ENCODE measurements around the gene RGS6.

The RGS6 gene

DNA sequence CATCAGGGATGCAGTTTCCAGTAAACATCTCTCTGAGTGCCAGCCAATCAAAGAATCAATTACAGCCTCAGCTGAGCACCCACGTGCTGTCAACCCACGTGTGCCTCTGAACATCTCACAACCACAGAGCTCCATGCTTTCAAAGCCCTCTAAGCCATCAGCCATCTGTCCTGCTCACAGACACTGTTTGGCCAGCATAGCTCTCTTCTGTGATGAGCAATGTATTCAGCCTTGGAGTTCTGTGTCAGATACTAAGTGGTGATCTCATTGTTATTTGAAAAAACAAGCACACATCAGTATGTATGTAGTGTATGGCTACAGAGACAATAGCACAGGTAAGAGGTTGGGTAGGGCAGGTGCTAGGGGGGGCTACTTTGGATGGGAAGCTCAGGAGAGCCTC is 94.3 kb downstream of the RGS6 start:
- no peak overlapping the region for H3K27ac ChIP-seq (ENCODE audit: low read depth, low read length)
- no peaks in the 10 kb centered on the region for H3K79me1 ChIP-seq (ENCODE audit: low read length)
- no peak overlapping the region for H4K8ac ChIP-seq (ENCODE audit: low read depth, low read length)
- no peak overlapping the region for H2AFZ ChIP-seq (ENCODE audit: insufficient read depth, low read length, poor library complexity)
- no peak overlapping the region for H2AK5ac ChIP-seq (ENCODE audit: low read length)
- no peaks in the 10 kb centered on the region for H3K27me3 ChIP-seq (ENCODE audit: insufficient read depth, low read length)
- H3K23ac ChIP-seq (ENCODE audit: low read length): no peak overlapping the region
- H3K79me2 ChIP-seq (ENCODE audit: control insufficient read depth, insufficient read depth, low read length, poor library complexity): no peaks in the 10 kb centered on the region
- no peaks in the 10 kb centered on the region for H3K9me3 ChIP-seq (ENCODE audit: insufficient read depth, low read depth, low read length)
- no peak overlapping the region for H2BK12ac ChIP-seq (ENCODE audit: low read length)
- H3K4me2 ChIP-seq (ENCODE audit: low read length): no peak overlapping the region
- H2BK5ac ChIP-seq (ENCODE audit: low read depth, low read length, poor library complexity): no peak overlapping the region
- H3K18ac ChIP-seq (ENCODE audit: low read length): no peak overlapping the region
- no peak overlapping the region for H3K4me3 ChIP-seq (ENCODE audit: low read depth, low read length)
- no CpG with 5 or more reads among the region's 2 CpGs for WGBS (ENCODE audit: extremely low coverage, insufficient coverage, insufficient read length)
- H3K4ac ChIP-seq (ENCODE audit: low read depth, low read length): no peak overlapping the region
- H4K91ac ChIP-seq (ENCODE audit: low read depth, low read length): no peak overlapping the region
- H2BK120ac ChIP-seq (ENCODE audit: insufficient read depth, low read length, poor library complexity): no peak overlapping the region
- H4K12ac ChIP-seq (ENCODE audit: low read depth, low read length): no peak overlapping the region
- no peaks in the 10 kb centered on the region for H3K36me3 ChIP-seq (ENCODE audit: control insufficient read depth in 1 of 2, insufficient read depth in 2 of 2, low read length in 2 of 2)
- no peak for DNase-seq
- no peaks in the 10 kb centered on the region for H3K4me1 ChIP-seq (ENCODE audit: control insufficient read depth in 1 of 2, insufficient read depth in 2 of 2, low read length in 2 of 2)
- no peak overlapping the region for H3K14ac ChIP-seq (ENCODE audit: low read length)
- H3K9ac ChIP-seq (ENCODE audit: low read length): no peak overlapping the region

DNA sequence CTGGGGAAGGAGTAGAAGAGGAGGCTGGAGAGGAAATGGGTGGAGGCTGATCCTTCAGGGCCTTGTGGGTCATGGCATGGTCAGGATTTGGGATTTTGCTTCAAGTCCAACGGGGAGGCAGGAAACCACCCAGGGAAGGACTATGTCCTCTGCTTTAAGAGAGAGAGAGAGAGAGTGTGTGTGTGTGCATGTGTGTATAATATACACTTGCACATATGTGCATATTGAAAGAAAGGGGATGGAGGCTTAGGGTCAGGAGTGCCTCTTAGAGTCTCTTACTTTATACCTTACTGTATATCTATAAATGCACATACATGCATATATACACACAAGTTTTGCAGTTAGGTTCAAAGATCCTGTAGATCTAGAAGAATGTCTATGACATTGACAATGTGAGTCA is 94.8 kb downstream of the RGS6 start:
- Histone ChIP-seq H3K79me2 (ENCODE audit: control insufficient read depth, insufficient read depth, low read length, poor library complexity) (no peaks in the 10 kb centered on the region), H2BK12ac (ENCODE audit: low read length) (no peak overlapping the region), H3K27me3 (ENCODE audit: insufficient read depth, low read length) (no peaks in the 10 kb centered on the region), H2AFZ (ENCODE audit: insufficient read depth, low read length, poor library complexity) (no peak overlapping the region), H2BK5ac (ENCODE audit: low read depth, low read length, poor library complexity) (no peak overlapping the region), H2AK5ac (ENCODE audit: low read length) (no peak overlapping the region), H3K27ac (ENCODE audit: low read depth, low read length) (no peak overlapping the region), H3K18ac (ENCODE audit: low read length) (no peak overlapping the region), H3K4ac (ENCODE audit: low read depth, low read length) (no peak overlapping the region), H3K4me3 (ENCODE audit: low read depth, low read length) (no peak overlapping the region), H4K8ac (ENCODE audit: low read depth, low read length) (no peak overlapping the region), H2BK120ac (ENCODE audit: insufficient read depth, low read length, poor library complexity) (no peak overlapping the region), H3K9ac (ENCODE audit: low read length) (no peak overlapping the region), H3K14ac (ENCODE audit: low read length) (no peak overlapping the region), H3K36me3 (ENCODE audit: control insufficient read depth in 1 of 2, insufficient read depth in 2 of 2, low read length in 2 of 2) (no peaks in the 10 kb centered on the region), H3K9me3 (ENCODE audit: insufficient read depth, low read depth, low read length) (no peaks in the 10 kb centered on the region), H3K4me1 (ENCODE audit: control insufficient read depth in 1 of 2, insufficient read depth in 2 of 2, low read length in 2 of 2) (no peaks in the 10 kb centered on the region), H3K79me1 (ENCODE audit: low read length) (no peaks in the 10 kb centered on the region), H3K23ac (ENCODE audit: low read length) (no peak overlapping the region), H4K12ac (ENCODE audit: low read depth, low read length) (no peak overlapping the region), H4K91ac (ENCODE audit: low read depth, low read length) (no peak overlapping the region), H3K4me2 (ENCODE audit: low read length) (no peak overlapping the region)
- DNase-seq: no peak
- WGBS (ENCODE audit: extremely low coverage, insufficient coverage, insufficient read length): no CpG with 5 or more reads among the region's 1 CpG

DNA sequence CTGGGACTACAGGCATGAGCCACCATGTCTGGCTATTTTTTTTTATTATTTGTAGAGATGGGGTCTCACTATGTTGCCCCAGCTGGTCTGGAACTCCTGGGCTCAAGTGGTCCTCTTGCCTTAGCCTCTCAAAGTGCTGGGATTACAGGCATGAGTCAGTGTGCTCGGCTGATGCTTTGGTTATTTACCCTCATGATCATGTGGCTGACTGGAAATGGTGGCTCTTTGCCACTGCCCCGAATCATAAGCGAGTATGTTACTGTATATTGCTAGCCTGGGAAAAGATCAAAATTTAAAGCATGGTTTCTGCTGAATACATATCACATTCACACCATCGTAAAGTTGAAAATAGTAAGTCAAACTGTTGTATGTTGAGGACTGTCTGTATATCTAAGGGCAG is 101.1 kb downstream of the RGS6 start:
- H3K4me2 ChIP-seq (ENCODE audit: low read length): no peak overlapping the region
- H2AK5ac ChIP-seq (ENCODE audit: low read length): no peak overlapping the region
- no peak overlapping the region for H3K27ac ChIP-seq (ENCODE audit: low read depth, low read length)
- no CpG with 5 or more reads among the region's 4 CpGs for WGBS (ENCODE audit: extremely low coverage, insufficient coverage, insufficient read length)
- no peaks in the 10 kb centered on the region for H3K79me2 ChIP-seq (ENCODE audit: control insufficient read depth, insufficient read depth, low read length, poor library complexity)
- no peak overlapping the region for H4K12ac ChIP-seq (ENCODE audit: low read depth, low read length)
- H3K79me1 ChIP-seq (ENCODE audit: low read length): no peaks in the 10 kb centered on the region
- H4K8ac ChIP-seq (ENCODE audit: low read depth, low read length): no peak overlapping the region
- no peaks in the 10 kb centered on the region for H3K27me3 ChIP-seq (ENCODE audit: insufficient read depth, low read length)
- H3K18ac ChIP-seq (ENCODE audit: low read length): no peak overlapping the region
- no peak overlapping the region for H3K23ac ChIP-seq (ENCODE audit: low read length)
- no peak overlapping the region for H2BK12ac ChIP-seq (ENCODE audit: low read length)
- no peak overlapping the region for H4K91ac ChIP-seq (ENCODE audit: low read depth, low read length)
- DNase-seq: no peak
- H2AFZ ChIP-seq (ENCODE audit: insufficient read depth, low read length, poor library complexity): no peak overlapping the region
- no peak overlapping the region for H2BK120ac ChIP-seq (ENCODE audit: insufficient read depth, low read length, poor library complexity)
- no peaks in the 10 kb centered on the region for H3K36me3 ChIP-seq (ENCODE audit: control insufficient read depth in 1 of 2, insufficient read depth in 2 of 2, low read length in 2 of 2)
- H2BK5ac ChIP-seq (ENCODE audit: low read depth, low read length, poor library complexity): no peak overlapping the region
- H3K9me3 ChIP-seq (ENCODE audit: insufficient read depth, low read depth, low read length): no peaks in the 10 kb centered on the region
- no peaks in the 10 kb centered on the region for H3K4me1 ChIP-seq (ENCODE audit: control insufficient read depth in 1 of 2, insufficient read depth in 2 of 2, low read length in 2 of 2)
- no peak overlapping the region for H3K4me3 ChIP-seq (ENCODE audit: low read depth, low read length)
- H3K9ac ChIP-seq (ENCODE audit: low read length): no peak overlapping the region
- no peak overlapping the region for H3K14ac ChIP-seq (ENCODE audit: low read length)
- H3K4ac ChIP-seq (ENCODE audit: low read depth, low read length): no peak overlapping the region

DNA sequence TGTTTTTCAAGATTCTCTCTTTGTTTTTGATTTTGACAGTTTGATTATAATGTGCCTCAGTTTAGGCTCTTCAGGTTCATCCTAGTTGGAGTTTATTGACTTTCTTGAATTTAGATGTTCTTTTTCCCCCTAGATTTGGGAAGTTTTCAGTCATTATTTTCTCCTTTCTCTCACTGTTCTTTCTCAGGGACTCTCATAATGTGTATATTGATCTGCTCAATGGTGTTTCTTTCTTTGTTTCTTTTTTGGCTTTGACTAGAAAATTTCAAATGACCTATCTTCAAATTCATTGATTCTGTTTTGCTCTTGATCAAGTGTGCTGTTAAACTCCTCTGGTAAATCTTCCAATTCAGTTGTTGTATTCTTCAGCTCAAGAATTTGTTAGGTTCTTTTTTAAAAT is 108.3 kb downstream of the RGS6 start:
- Histone ChIP-seq H3K23ac (ENCODE audit: low read length) (no peak overlapping the region), H4K91ac (ENCODE audit: low read depth, low read length) (no peak overlapping the region), H2BK12ac (ENCODE audit: low read length) (no peak overlapping the region), H3K4me1 (ENCODE audit: control insufficient read depth in 1 of 2, insufficient read depth in 2 of 2, low read length in 2 of 2) (no peaks in the 10 kb centered on the region), H3K4me3 (ENCODE audit: low read depth, low read length) (no peak overlapping the region), H2BK120ac (ENCODE audit: insufficient read depth, low read length, poor library complexity) (no peak overlapping the region), H4K8ac (ENCODE audit: low read depth, low read length) (no peak overlapping the region), H3K36me3 (ENCODE audit: control insufficient read depth in 1 of 2, insufficient read depth in 2 of 2, low read length in 2 of 2) (no peaks in the 10 kb centered on the region), H3K9ac (ENCODE audit: low read length) (no peak overlapping the region), H3K79me2 (ENCODE audit: control insufficient read depth, insufficient read depth, low read length, poor library complexity) (no peaks in the 10 kb centered on the region), H3K4ac (ENCODE audit: low read depth, low read length) (no peak overlapping the region), H3K14ac (ENCODE audit: low read length) (no peak overlapping the region), H3K9me3 (ENCODE audit: insufficient read depth, low read depth, low read length) (no peaks in the 10 kb centered on the region), H2AFZ (ENCODE audit: insufficient read depth, low read length, poor library complexity) (no peak overlapping the region), H3K79me1 (ENCODE audit: low read length) (no peaks in the 10 kb centered on the region), H2AK5ac (ENCODE audit: low read length) (no peak overlapping the region), H3K27ac (ENCODE audit: low read depth, low read length) (no peak overlapping the region), H4K12ac (ENCODE audit: low read depth, low read length) (no peak overlapping the region), H3K4me2 (ENCODE audit: low read length) (no peak overlapping the region), H2BK5ac (ENCODE audit: low read depth, low read length, poor library complexity) (no peak overlapping the region), H3K27me3 (ENCODE audit: insufficient read depth, low read length) (no peaks in the 10 kb centered on the region), H3K18ac (ENCODE audit: low read length) (no peak overlapping the region)
- no peak for DNase-seq

DNA sequence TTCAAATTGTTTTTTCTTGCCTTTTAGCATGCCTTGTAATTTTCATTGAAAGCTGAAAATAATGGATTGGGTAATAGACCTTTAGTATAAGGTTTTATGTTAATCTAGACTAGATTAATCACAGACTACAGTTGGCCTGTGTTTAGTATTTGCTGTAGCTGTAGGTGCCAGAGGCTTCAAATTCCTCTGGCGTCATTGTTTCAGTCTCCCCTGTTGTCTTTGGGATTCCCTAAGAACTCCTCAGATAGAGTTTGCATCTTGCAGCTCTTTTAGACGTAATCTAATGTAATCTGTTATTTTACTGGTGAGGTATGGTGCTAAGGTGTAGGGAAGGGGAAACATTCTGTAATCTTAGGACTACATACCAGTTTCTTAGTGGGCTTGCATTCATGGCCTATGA is 113.0 kb downstream of the RGS6 start:
- Histone ChIP-seq H2AFZ (ENCODE audit: insufficient read depth, low read length, poor library complexity) (no peak overlapping the region), H2BK12ac (ENCODE audit: low read length) (no peak overlapping the region), H3K79me1 (ENCODE audit: low read length) (no peaks in the 10 kb centered on the region), H3K9ac (ENCODE audit: low read length) (no peak overlapping the region), H3K18ac (ENCODE audit: low read length) (no peak overlapping the region), H3K36me3 (ENCODE audit: control insufficient read depth in 1 of 2, insufficient read depth in 2 of 2, low read length in 2 of 2) (no peaks in the 10 kb centered on the region), H3K27me3 (ENCODE audit: insufficient read depth, low read length) (no peaks in the 10 kb centered on the region), H3K14ac (ENCODE audit: low read length) (no peak overlapping the region), H3K4me1 (ENCODE audit: control insufficient read depth in 1 of 2, insufficient read depth in 2 of 2, low read length in 2 of 2) (no peaks in the 10 kb centered on the region), H3K79me2 (ENCODE audit: control insufficient read depth, insufficient read depth, low read length, poor library complexity) (no peaks in the 10 kb centered on the region), H3K27ac (ENCODE audit: low read depth, low read length) (no peak overlapping the region), H4K91ac (ENCODE audit: low read depth, low read length) (no peak overlapping the region), H2BK120ac (ENCODE audit: insufficient read depth, low read length, poor library complexity) (no peak overlapping the region), H2AK5ac (ENCODE audit: low read length) (no peak overlapping the region), H3K23ac (ENCODE audit: low read length) (no peak overlapping the region), H3K4me3 (ENCODE audit: low read depth, low read length) (no peak overlapping the region), H3K9me3 (ENCODE audit: insufficient read depth, low read depth, low read length) (no peaks in the 10 kb centered on the region), H4K12ac (ENCODE audit: low read depth, low read length) (no peak overlapping the region), H3K4ac (ENCODE audit: low read depth, low read length) (no peak overlapping the region), H3K4me2 (ENCODE audit: low read length) (no peak overlapping the region), H4K8ac (ENCODE audit: low read depth, low read length) (no peak overlapping the region), H2BK5ac (ENCODE audit: low read depth, low read length, poor library complexity) (no peak overlapping the region)
- DNase-seq: no peak
- no CpG with 5 or more reads among the region's 2 CpGs for WGBS (ENCODE audit: extremely low coverage, insufficient coverage, insufficient read length)
